SIG-M5 treated with dmso at 0.1 percent for 504 hours (cell line): ENCODE measurements around the gene RANBP9.

Source experiments
- DNase-seq: peaks from one replicate; lab custom pipeline; 2025; ENCODE audit not compliant: unreplicated experiment; lab: John Stamatoyannopoulos, UW

The RANBP9 gene

DNA sequence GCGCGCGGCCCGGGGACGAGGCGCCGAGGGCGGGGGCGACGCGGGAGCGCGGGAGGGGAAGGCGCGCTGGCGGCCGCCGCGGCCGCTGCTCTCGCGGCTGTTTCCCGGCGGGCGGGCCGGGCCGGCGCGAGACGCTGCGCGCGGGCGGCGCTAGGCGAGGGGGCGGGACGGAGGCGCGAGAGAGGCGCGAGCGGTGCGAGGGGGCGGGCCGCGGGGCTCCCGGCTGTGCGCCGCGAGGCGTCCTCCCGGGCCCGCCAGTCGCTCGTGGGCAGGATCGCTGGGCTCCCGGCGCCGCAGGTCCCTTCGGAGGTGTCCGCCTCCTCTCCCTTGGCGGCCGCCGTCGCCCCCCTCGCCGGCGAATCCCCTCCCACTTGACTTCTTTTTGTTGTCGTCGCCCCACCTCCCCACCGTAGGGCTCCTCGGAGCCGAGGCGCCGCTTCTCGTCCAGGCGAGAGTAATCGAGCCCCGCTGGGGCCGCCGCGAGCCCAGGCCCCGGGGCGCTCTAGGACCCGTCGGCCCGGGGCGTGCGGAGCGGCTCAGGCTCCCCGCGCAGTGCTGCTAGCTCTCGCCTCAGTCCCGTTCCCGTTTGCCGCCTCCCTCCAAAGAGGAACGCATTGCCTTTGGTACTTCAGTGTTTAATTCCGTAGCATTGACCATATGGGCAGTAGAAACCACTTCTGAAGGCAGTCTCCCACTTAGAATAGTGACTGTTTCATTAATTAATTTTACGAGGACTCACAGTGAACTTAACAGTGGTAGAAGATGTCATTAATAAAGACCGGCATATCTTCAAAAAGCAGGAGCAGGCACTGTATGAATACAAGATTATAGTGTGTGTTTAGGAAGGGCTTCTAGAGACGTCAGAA, at the start of gene RANBP9:
TSS of gene RANBP9 (minus strand) at position 103 of the 866 bp plus-strand sequence. CDS start 330 bp downstream, outside the sequence.
- DNase-seq = peak; percentile 89

DNA sequence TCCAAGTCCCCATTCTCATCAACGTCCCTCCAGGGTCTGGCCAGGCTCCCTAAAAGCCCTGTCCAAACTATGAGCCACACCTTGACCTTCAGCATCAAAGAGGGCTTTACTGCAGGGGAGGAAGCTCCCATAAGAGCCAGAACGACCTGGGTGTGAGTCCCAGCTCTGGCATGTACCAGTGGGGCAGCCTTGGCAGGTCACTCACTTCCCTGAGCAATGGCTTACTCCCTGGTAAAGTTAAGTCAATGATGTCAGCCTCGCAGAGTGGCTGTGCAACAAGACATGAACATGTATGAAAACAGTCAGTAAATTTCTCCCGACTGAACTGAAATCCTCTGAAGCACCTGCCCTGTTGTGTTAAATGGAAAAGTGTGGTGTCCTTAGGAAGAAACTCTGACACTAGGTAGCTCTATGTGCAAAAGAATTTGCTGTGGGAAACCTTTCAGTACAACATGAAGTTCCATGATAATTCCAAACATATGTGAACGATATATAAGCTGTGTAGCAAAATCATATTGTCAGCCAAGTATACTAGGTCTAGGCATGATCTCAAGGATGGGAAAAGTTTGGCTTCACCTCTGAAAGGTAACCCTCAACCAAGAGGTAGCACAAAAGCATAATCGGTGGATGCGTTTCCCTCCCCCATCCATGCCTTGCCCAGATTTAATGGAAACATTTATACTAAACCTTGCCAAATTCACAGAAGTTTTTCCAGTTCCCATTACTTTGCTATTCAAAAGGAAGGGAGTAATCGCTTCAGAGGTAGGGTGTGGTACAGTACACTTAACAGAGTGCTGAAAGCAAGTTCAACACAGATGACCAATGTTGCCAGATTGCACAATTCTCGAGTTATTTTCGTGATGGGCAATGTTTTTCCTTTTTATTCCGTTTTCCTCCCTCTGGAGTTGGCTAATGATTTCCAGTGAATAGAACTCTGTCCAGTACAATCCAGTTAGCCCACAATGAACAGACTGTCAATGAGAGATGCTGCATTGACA, 49.0 kb upstream of the RANBP9 start:
- no peak for DNase-seq

DNA sequence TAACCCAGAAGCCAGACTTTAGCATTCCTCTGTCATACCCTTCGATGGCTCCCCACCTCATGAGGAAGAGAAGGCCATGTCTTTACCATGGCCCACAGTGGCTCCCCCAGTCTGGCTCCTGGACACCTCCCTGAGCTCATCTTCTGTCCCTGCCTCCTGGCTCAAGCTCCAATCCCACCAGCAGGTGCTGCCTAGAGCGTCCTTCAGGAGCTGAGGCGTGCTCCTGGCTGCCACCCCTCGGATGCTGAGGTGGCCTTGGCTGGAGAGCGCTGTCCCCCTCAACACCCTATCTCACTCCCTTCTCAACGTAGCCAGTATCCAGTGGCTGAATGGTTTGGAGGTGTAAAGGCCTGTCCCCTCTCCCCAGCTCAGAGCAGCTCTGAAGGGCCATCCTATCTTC, 47.4 kb upstream of the RANBP9 start:
- DNase-seq = no peak

DNA sequence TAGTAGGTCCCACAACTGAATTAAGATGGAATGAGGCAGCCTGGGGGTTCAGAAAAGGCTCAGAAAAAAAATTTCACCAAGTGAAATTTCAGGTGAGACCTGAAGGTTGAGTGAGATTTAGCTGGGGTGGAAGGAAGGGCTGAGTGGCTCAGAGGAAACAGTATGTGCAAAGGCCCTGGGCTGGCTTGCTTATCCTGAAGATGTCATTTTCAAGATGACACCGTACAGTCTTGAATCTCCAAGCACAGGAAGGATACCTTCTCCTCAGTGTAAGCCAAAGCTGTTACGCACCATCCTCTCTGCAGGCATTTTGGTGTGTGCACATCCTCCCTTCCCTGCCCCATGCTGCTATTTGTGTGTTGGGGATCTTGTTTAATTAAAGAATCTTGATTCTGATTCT, 43.0 kb upstream of the RANBP9 start:
- DNase-seq = no peak

DNA sequence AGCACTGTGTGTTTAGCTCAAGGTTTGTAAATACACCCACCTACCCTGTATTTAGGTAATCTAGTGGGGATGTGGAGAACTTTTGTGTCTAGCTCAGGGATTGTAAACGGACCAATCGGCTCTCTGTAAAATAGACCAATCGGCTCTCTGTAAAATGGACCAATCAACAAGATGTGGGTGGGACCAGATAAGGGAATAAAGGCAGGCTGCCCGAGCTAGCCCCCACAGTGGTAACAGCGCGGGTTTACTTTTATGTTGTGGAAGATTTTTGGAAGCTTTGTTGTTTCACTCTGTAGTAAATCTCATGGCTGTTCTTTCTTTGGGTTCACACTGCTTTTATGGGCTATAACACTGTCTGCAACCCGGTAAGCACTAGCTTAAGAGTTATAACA, 32.1 kb upstream of the RANBP9 start:
- DNase-seq = no peak

DNA sequence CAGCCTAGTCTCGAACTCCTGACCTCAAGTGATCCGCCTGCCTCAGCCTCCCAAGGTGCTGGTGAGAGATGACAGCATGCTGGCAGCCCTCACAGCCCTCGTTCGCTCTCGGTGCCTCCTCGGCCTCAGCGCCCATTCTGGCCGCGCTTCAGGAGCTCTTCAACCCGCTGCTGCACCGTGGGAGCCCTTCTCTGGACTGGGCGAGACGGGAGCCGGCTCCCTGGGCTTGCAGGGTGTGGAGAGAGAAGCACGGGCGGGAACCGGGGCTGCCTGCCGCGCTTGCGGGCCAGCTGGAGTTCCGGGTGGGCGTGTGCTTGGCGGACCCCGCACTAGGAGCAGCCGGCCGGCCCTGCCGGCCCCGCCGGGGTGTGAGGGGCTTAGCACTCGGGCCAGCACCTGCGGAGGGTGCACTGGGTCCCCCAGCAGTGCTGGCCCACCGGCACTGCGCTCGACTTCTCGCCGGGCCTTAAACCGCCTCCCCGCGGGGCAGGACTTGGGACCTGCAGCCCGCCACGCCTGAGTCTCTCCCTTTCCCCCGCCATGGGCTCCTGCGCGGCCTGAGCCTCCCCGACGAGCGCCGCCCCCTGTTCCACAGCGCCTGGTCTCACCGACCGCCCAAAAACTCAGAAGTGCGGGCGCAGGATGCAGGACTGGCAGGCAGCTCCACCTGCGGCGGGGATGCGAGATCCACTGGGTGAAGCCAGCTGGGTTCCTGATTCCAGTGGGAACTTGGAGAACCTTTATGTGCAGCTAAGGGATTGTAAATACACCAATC, 31.5 kb upstream of the RANBP9 start:
- no peak for DNase-seq

DNA sequence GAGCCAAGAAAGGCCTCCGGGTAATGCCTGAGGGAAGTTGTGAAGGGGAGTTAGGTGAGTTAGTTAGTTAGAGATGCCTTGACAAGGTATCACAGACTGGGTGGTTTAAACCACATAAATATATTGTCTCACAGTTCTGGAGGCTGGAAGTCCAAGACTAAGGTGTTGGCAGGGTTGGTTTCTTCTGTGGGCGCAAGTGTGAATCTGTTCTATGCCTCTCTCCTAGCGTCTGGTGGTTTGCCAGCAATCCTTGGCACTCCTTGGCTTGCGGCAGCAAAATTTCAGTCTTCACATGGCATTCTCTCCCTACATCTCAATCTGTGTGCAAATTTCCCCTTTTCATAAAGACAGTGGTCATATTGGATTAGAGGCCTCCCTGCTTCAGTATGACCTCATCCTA, 29.7 kb upstream of the RANBP9 start:
- no peak for DNase-seq

DNA sequence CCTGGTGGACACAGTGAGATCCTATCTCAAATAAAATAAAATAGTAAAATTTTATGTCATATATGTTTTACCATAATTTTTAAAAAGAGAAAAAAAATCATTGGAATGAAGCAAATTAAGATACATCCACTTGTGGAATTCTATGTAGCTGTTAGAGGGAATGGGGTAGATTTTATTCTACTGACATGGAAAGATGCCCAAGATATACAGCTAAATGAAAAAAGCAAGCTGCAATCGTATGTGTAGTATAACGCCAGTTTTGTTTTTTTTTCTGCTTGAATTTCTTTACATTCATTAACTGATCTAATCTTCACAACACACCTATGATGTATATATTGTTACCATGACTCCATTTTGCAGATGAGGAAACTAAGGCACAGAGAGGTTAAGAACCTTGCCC, 23.4 kb upstream of the RANBP9 start:
- no peak for DNase-seq

DNA sequence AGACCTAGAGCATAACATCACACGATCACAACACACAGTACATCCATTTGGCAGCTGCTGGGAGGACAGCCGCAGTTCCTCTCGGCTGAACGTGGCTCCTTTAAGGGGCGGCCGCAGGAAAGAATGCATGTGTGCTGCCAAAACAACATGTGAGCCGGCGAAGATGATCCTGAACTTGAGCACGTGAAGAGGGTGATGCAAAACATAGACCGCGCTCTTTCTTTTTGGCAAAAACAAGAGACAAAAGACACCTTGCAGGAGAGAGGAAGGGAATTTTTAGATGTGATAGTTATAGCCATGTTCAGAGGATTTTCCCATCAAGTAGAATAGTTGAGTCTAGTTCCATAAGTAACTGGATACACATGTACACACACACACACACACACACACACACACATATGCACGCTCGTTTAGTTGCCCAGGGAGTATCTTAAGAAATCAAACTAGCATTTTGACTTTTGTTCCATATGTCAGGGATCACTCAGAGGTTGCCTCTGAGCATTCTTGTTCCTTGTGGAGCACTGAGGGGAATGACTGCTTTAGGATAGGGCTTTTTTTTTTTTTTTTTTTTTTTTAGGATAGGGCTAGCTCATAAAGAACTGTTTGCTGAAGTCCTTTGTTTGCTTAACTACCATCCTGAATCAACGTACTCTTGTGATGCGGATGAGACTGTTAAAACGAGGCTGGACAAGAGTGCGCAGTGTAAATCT, 21.7 kb upstream of the RANBP9 start:
- no peak for DNase-seq

DNA sequence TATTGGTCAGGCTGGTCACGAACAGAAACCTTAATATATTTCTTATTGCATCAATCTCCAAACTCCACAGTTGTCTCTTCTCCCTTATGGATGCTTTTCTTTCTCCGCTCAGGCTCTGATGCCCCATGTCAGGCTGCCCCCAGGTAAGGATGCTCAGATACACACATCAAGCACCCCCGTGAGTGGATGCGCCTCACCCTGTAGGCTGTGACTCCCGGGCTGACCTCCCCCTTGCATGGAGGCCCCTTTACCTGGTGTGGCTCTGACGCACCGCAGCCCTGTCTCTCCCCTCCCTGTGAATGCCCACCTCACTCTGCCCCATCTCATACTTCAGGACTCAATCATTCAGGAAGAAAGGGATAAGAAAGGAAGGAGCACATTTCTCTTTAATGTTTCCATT, 19.1 kb upstream of the RANBP9 start:
- DNase-seq = no peak

DNA sequence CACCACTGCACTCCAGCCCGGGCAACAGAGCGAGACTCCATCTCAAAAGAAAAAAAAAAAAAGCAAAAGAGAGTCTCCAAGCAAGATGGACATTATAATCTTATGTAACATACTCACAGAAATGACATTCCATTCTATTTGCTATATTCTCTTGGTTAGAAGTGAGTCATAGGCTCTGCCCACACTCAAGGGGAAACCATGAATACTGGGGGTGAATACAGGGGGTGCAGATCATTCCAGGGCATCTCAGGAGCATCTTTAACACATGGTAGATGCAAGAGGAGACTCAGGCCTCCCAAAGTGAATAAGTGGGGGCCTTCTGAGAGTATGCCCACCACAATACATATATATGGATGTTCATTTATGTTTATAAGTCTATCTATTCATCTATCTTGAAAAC, 18.3 kb upstream of the RANBP9 start:
- no peak for DNase-seq

DNA sequence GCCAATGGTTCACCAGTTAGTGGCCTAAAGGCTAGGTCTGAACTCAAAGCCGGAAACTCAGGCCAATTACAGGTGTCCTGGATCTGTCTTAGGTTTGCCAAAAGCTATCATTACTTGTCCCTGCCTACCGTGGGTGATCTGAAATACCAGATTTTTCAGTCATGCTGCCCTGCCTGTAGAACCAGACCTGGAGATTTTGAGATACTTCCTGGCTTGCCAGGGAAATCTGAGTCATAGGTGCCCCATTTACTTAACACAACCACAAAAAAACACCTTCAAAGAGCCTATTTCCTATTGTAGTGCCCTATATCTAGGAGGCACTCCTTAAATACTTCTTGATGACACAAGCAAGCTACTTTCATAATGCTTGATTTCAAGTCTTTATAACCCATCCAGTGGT, 13.9 kb upstream of the RANBP9 start:
- DNase-seq = peak; percentile 55

DNA sequence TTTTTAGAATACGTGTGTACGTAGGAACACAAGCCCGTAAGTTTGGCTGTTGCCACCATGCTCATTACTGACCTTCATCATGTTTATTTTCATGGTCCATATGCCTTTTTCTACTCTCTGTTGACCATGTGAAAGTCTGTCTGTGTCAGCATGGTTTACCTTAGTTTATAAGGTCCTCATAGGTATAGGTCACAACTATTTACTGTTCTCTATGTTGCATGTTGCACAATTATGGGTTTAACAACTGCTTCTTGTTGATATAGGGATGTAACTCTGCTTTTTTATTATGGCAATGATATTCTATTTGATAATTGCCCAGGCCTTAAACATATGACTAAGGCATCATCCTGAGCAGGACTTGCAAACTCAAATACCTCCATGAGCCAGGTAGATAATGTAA, 13.4 kb upstream of the RANBP9 start:
- no peak for DNase-seq

DNA sequence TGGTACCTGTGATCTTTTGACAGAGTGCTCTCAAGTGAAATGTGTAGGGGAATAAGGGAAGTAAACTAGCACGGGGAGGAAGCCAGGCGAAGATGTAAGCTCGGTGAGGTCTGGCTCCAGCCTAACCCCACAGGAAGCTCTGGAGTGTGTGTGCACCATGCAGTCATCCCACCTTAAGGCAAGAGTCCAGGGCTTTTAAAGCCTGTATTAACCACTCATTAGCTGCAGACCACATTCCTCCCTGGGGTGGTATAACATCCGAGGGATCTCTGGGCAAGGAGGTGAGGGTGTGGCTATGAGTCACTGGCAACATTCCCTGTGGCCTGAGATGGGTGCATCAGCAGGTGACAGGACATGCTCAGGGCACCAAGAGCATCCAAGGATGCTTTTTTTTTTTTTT, 12.5 kb upstream of the RANBP9 start:
- no peak for DNase-seq

DNA sequence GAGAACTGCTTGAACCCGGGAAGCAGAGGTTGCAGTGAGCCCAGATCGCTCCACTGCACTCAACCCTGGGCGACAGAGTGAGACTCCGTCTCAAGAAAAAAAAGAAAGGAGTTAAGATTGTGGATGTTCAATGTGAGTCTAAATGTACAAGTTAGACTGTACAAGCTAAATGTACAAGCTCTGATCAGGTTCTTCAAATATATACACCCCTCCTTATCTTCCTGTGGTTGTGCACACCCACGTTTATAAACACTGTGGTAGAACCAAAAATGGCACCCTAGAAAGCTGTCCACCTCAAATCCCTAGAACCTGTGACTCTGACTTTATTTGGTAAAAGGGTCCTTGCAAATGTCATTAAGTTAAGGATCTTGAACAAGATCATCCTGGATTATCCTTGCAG, 11.2 kb upstream of the RANBP9 start:
- no peak for DNase-seq

DNA sequence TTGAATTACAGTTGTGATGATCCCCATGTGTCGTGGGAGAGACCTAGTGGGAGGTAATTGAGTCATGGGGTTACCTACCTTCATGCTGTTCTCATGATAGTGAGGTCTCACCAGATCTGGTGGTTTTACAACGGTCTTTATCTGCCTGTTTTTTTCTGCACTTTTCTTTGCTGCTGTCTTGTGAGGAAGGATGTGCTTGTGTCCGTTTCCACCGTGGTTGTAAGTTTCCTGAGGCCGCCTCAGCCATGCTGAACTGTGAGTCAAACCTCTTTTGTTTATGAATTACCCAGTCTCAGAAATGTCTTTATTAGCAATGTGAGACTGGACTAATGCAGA, 6.5 kb upstream of the RANBP9 start:
- no peak for DNase-seq

DNA sequence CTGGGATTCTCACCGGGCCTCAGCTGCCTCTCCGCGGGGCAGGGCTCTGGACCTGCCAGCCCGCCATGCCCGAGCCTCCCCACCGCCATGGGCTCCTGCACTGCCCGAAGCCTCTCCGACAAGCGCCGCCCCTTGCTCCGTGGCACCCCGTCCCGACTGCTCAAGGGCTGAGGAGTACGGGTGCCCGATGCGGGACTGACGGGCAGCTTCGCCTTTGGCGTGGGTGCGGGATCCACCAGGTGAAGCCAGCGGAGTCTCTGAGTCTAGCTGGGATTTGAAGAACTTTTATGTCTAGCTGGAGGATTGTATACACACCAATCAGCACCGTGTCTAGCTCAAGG, 5.3 kb upstream of the RANBP9 start:
- DNase-seq = no peak

DNA sequence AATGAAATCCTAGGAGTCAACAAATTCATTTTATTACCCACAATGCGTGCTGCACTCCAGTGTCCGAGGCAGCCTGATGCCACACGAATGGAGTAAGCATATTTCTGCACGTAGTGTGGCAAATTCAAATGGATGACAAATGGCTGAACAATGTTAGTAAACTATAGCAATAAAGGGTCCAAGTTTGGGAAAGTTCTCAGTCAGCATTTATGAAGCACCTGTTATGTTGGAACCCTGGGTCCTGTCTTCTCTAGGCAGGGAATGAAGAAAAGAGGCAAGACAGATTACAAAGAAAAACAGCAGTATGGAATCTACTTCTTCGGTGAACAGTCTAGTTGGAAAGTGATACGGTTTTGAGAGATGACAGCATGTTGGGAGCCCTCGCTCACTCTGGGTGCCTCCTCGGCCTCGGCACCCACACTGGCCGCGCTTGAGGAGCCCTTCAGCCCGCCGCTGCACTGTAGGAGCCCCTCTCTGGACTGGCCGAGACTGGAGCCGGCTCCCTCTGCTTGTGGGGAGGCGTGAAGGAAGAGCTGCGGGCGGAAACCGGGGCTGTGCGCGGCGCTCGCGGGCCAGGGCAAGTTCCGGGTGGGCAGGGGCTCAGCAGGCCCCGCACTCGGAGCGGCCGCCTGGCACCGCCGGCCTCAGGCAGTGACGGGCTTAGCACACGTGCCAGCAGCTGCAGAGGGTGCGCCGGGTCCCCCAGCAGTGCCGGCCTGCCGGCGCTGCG, 4.8 kb upstream of the RANBP9 start:
- DNase-seq = no peak

DNA sequence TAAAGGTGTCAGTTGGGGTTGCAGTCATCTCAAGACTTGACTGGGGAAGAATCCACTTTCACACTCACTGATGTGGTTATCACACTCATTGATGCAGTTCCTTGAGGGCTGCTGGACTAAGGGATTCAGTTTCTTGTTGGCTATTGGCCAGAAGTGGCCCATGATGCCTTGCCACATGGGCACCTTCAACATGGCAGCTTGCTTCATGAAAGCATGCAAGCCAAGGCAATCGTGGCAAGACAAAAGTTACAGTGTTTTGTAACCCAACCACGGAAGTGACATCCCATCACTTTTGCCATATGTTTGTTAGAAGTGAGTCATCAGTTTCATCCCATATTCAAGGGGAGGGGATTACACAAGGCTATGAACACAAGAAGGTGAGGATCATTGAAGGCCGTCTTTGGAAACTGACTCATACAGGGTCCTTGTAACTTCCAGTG, 3.8 kb upstream of the RANBP9 start:
- peak; percentile 87 for DNase-seq

DNA sequence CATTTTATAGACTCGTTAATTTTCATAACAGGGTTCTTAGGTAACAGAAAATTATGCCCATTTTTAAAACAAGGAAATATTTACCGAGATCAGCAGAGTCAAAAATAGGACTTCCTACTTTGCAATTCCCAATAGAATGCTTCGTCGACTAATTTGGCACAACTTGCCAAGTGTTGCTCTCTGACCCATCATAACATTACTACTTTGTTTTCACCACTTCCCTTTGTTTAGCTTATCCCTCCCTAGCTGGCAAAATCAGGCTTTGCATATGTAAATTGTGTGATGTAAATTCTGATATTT, 914 bp upstream of the RANBP9 start:
- peak; percentile 62 for DNase-seq
